ENCODE measurements around the gene C19orf44.

C19orf44 gene

GRCh38 chr19:16518483-16519229, 22.5 kb downstream of the C19orf44 start:
- no peak for FAIRE-seq

GRCh38 chr19:16519230-16519687, 23.1 kb downstream of the C19orf44 start:
- FAIRE-seq: no peak

- FAIRE-seq: no peak
Observed at GRCh38 chr19:16520074-16520973, 24.1 kb downstream of the C19orf44 start.

- no peak for FAIRE-seq
Observed at GRCh38 chr19:16520986-16521624, 24.9 kb downstream of the C19orf44 start.

GRCh38 chr19:16521715-16522289, 25.6 kb downstream of the C19orf44 start:
- FAIRE-seq: no peak

GRCh38 chr19:16522559-16523377, 26.6 kb downstream of the C19orf44 start:
- no peak for FAIRE-seq

GRCh38 chr19:16524991-16525734, 29.0 kb downstream of the C19orf44 start:
- no peak for FAIRE-seq

- FAIRE-seq: no peak
Observed at GRCh38 chr19:16525751-16526481, 29.7 kb downstream of the C19orf44 start.

- no peak for FAIRE-seq
Observed at GRCh38 chr19:16527334-16527935, 31.2 kb downstream of the C19orf44 start.

GRCh38 chr19:16527971-16528521, 31.9 kb downstream of the C19orf44 start:
- no peak for FAIRE-seq

GRCh38 chr19:16529466-16530144, 33.4 kb downstream of the C19orf44 start:
- no peak for FAIRE-seq

GRCh38 chr19:16530540-16531379, 34.6 kb downstream of the C19orf44 start:
- no peak for FAIRE-seq

GRCh38 chr19:16531380-16531669, 35.1 kb downstream of the C19orf44 start:
- FAIRE-seq: no peak

- no peak for FAIRE-seq
Observed at GRCh38 chr19:16532440-16533234, 36.4 kb downstream of the C19orf44 start.

GRCh38 chr19:16535381-16535780, 39.2 kb downstream of the C19orf44 start:
- FAIRE-seq: no peak

- FAIRE-seq: no peak
Observed at GRCh38 chr19:16536130-16536529, 39.9 kb downstream of the C19orf44 start.

GRCh38 chr19:16537111-16537510, 40.9 kb downstream of the C19orf44 start:
- FAIRE-seq: no peak

GRCh38 chr19:16540948-16541347, 44.8 kb downstream of the C19orf44 start:
- FAIRE-seq: no peak

Measured in G401.6 (cell line).